MM.1S (cell line): ENCODE results near the gene TREX2.

ENCODE experiments used
- DNase-seq: peaks from one replicate; pipeline ENCODE4 v3.0.0-alpha.2; 2015
- H2AFZ ChIP-seq: fragments of 300-600 bp; sonication (generic); 2 replicates; pipeline ENCODE4 v1.6.0; 2016; ENCODE audit warnings: antibody characterized with exemption, low read length
- H3F3A ChIP-seq: fragments of 300-600 bp; sonication (generic); 2 replicates; pipeline ENCODE4 v1.6.1; 2016; ENCODE audit warnings: mild to moderate bottlenecking, antibody characterized with exemption, low read length, moderate library complexity, mixed read lengths; ENCODE audit not compliant: insufficient read depth
- H3K27ac ChIP-seq: fragments of 300-600 bp; sonication (generic); 2 replicates; pipeline ENCODE4 v1.5.1; 2016; ENCODE audit warnings: mild to moderate bottlenecking, low read length
- H3K27me3 ChIP-seq: fragments of 300-600 bp; sonication (generic); replicated peaks from 2 replicates; pipeline ENCODE4 v1.6.0; 2016; ENCODE audit warnings: low read length; ENCODE audit not compliant: insufficient read depth
- H3K36me3 ChIP-seq: fragments of 300-600 bp; sonication (generic); replicated peaks from 2 replicates; pipeline ENCODE4 v1.6.1; 2016; ENCODE audit warnings: mild to moderate bottlenecking, low read length, mixed read lengths; ENCODE audit not compliant: insufficient read depth
- H3K4me1 ChIP-seq: fragments of 300-600 bp; sonication (generic); 2 replicates; pipeline ENCODE4 v1.6.1; 2016; ENCODE audit warnings: low read length, mixed read lengths
- H3K4me2 ChIP-seq: fragments of 300-600 bp; sonication (generic); 2 replicates; pipeline ENCODE4 v1.6.0; 2016; ENCODE audit warnings: low read depth, low read length
- H3K4me3 ChIP-seq: fragments of 300-600 bp; sonication (generic); 2 replicates; pipeline ENCODE4 v1.5.1; 2016; ENCODE audit warnings: low read length, mixed read lengths
- H3K79me2 ChIP-seq: fragments of 300-600 bp; sonication (generic); 2 replicates; pipeline ENCODE4 v1.6.1; 2016; ENCODE audit warnings: mixed run types, low read length, mixed read lengths
- H3K9ac ChIP-seq: fragments of 300-600 bp; sonication (generic); 2 replicates; pipeline ENCODE4 v1.6.1; 2016; ENCODE audit warnings: low read length, mixed read lengths
- H3K9me2 ChIP-seq: fragments of 300-600 bp; sonication (generic); replicated peaks from 2 replicates; pipeline ENCODE4 v1.6.1; 2016; ENCODE audit warnings: mild to moderate bottlenecking, low read length, mixed read lengths; ENCODE audit not compliant: insufficient read depth
- H3K9me3 ChIP-seq: fragments of 300-600 bp; sonication (generic); replicated peaks from 2 replicates; pipeline ENCODE4 v1.6.1; 2016; ENCODE audit warnings: mild to moderate bottlenecking, low read length, mixed read lengths; ENCODE audit not compliant: insufficient read depth
- H4K20me1 ChIP-seq: fragments of 300-600 bp; sonication (generic); 2 replicates; pipeline ENCODE4 v1.6.1; 2016; ENCODE audit warnings: mild to moderate bottlenecking, low read length, moderate library complexity, mixed read lengths; ENCODE audit not compliant: insufficient read depth
- CTCF ChIP-seq: fragments of 300-600 bp; sonication (generic); IDR thresholded peaks from 2 replicates; pipeline ENCODE4 v1.5.1; 2016; ENCODE audit warnings: antibody characterized with exemption, low read length, mixed read lengths
- EZH2 ChIP-seq: fragments of 300-600 bp; sonication (generic); optimal IDR thresholded peaks from 2 replicates; pipeline ENCODE3; 2017; ENCODE audit warnings: low read depth, mild to moderate bottlenecking, antibody characterized with exemption, low read length, mixed read lengths
- EZH2phosphoT487 ChIP-seq: fragments of 300-600 bp; sonication (generic); IDR thresholded peaks from 2 replicates; pipeline ENCODE4 v1.6.1; 2018; ENCODE audit warnings: antibody characterized with exemption, low read length

TREX2 gene

GRCh38 chrX:153465691-153466380, 20.0 kb upstream of the TREX2 start:
- no peaks in the 10 kb centered on the region; the same call in 1 of the 2 replicates for H3K36me3 ChIP-seq
- no peaks in the 10 kb centered on the region for H3K9me3 ChIP-seq
- no peak overlapping the region for H3K4me3 ChIP-seq
- H3K79me2 ChIP-seq, result peaks cover 8% of the 10 kb centered on the region
- no peak overlapping the region for H2AFZ ChIP-seq
- no peak for TF ChIP-seq CTCF
- no peak for TF ChIP-seq EZH2
- TF ChIP-seq EZH2phosphoT487, result no peak
- H3K9ac ChIP-seq, result no peak overlapping the region
- no peak for DNase-seq
- H3K27me3 ChIP-seq, result no peaks in the 10 kb centered on the region
- no peaks in the 10 kb centered on the region for H4K20me1 ChIP-seq
- no peak overlapping the region for H3K27ac ChIP-seq
- H3K4me1 ChIP-seq, result no peaks in the 10 kb centered on the region
- no peaks in the 10 kb centered on the region for H3K9me2 ChIP-seq
- H3K4me2 ChIP-seq, result no peak overlapping the region
- H3F3A ChIP-seq, result no peaks in the 10 kb centered on the region

- no peaks in the 10 kb centered on the region; the same call in 1 of the 2 replicates for H3K36me3 ChIP-seq
Measured at GRCh38 chrX:153464116-153464515, 18.3 kb upstream of the TREX2 start.

GRCh38 chrX:153463556-153463955, 17.7 kb upstream of the TREX2 start:
- no peaks in the 10 kb centered on the region for H3K4me1 ChIP-seq
- H3K4me2 ChIP-seq, result no peak overlapping the region
- H3K27ac ChIP-seq, result no peak overlapping the region
- H3K9me3 ChIP-seq, result no peaks in the 10 kb centered on the region
- no peak overlapping the region for H2AFZ ChIP-seq
- H3K9ac ChIP-seq, result no peak overlapping the region
- no peaks in the 10 kb centered on the region; the same call in 1 of the 2 replicates for H3K36me3 ChIP-seq
- no peak for DNase-seq
- no peaks in the 10 kb centered on the region for H4K20me1 ChIP-seq
- TF ChIP-seq EZH2phosphoT487 (no peak), CTCF (no peak), EZH2 (no peak)
- no peaks in the 10 kb centered on the region for H3K27me3 ChIP-seq
- no peak overlapping the region for H3K4me3 ChIP-seq
- H3K9me2 ChIP-seq, result no peaks in the 10 kb centered on the region
- H3F3A ChIP-seq, result no peaks in the 10 kb centered on the region
- no peaks in the 10 kb centered on the region for H3K79me2 ChIP-seq

More at GRCh38 chrX:153464116-153464515, 18.3 kb upstream of the TREX2 start:
- H4K20me1 ChIP-seq, result no peaks in the 10 kb centered on the region
- H3F3A ChIP-seq, result no peaks in the 10 kb centered on the region
- no peaks in the 10 kb centered on the region for H3K9me2 ChIP-seq
- no peaks in the 10 kb centered on the region for H3K79me2 ChIP-seq
- H3K9me3 ChIP-seq, result no peaks in the 10 kb centered on the region
- no peak overlapping the region for H2AFZ ChIP-seq
- H3K27me3 ChIP-seq, result no peaks in the 10 kb centered on the region
- no peak for DNase-seq
- no peak overlapping the region for H3K4me3 ChIP-seq
- no peak for TF ChIP-seq EZH2phosphoT487
- no peaks in the 10 kb centered on the region for H3K4me1 ChIP-seq
- no peak overlapping the region for H3K9ac ChIP-seq
- H3K27ac ChIP-seq, result no peak overlapping the region
- H3K4me2 ChIP-seq, result no peak overlapping the region

GRCh38 chrX:153463031-153463430, 17.2 kb upstream of the TREX2 start:
- H3K9me3 ChIP-seq, result no peaks in the 10 kb centered on the region
- no peak for TF ChIP-seq EZH2phosphoT487
- TF ChIP-seq CTCF, result no peak
- no peak for TF ChIP-seq EZH2
- H3K36me3 ChIP-seq, result no peaks in the 10 kb centered on the region; the same call in 1 of the 2 replicates
- no peak overlapping the region for H3K9ac ChIP-seq
- no peak overlapping the region for H2AFZ ChIP-seq
- no peak overlapping the region for H3K4me2 ChIP-seq
- no peaks in the 10 kb centered on the region for H3K9me2 ChIP-seq
- DNase-seq, result no peak
- H3K27me3 ChIP-seq, result no peaks in the 10 kb centered on the region
- H3K27ac ChIP-seq, result no peak overlapping the region
- no peak overlapping the region for H3K4me3 ChIP-seq
- H3K79me2 ChIP-seq, result no peaks in the 10 kb centered on the region
- H4K20me1 ChIP-seq, result no peaks in the 10 kb centered on the region
- H3K4me1 ChIP-seq, result no peaks in the 10 kb centered on the region
- no peaks in the 10 kb centered on the region for H3F3A ChIP-seq
